ENCODE measurements around the gene FAXDC2.

- TF ChIP-seq, protein P1, sequence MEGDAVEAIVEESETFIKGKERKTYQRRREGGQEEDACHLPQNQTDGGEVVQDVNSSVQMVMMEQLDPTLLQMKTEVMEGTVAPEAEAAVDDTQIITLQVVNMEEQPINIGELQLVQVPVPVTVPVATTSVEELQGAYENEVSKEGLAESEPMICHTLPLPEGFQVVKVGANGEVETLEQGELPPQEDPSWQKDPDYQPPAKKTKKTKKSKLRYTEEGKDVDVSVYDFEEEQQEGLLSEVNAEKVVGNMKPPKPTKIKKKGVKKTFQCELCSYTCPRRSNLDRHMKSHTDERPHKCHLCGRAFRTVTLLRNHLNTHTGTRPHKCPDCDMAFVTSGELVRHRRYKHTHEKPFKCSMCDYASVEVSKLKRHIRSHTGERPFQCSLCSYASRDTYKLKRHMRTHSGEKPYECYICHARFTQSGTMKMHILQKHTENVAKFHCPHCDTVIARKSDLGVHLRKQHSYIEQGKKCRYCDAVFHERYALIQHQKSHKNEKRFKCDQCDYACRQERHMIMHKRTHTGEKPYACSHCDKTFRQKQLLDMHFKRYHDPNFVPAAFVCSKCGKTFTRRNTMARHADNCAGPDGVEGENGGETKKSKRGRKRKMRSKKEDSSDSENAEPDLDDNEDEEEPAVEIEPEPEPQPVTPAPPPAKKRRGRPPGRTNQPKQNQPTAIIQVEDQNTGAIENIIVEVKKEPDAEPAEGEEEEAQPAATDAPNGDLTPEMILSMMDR (IDR thresholded peaks at IDR 0.05; ENCODE audit: control extremely low read depth in 1 of 3, insufficient read depth in 1 of 3, low read depth in 1 of 3, low read length in 3 of 3) = no peak
- TF ChIP-seq GABPA (IDR thresholded peaks at IDR 0.05; ENCODE audit: borderline replicate concordance, insufficient read depth, low read length) (no peak), POLR2A (IDR thresholded peaks at IDR 0.05; ENCODE audit: control extremely low read depth in 1 of 2, low read depth in 2 of 2, low read length in 2 of 2) (no peak), EP300 (IDR thresholded peaks at IDR 0.05; ENCODE audit: borderline replicate concordance in 1 of 2, low read depth in 2 of 2, low read length in 2 of 2) (no peak), SIX5 (IDR thresholded peaks at IDR 0.05; ENCODE audit: low read depth, low read length) (no peak), YY1 (IDR thresholded peaks at IDR 0.05; ENCODE audit: low read depth, low read length) (no peak)
These were observed 58.9 kb downstream of the FAXDC2 start for GRCh38 chr5:154791535-154791934.
